LNCAP (cell line): ENCODE data around the gene ATP5IF1.

Experiments used
- CTCF ChIP-seq: fragments of 450-650 bp; IDR thresholded peaks from 2 replicates; pipeline ENCODE4 v1.5.1; 2017; ENCODE audit warnings: mild to moderate bottlenecking

ATP5IF1 gene

GRCh38 chr1:28249013-28249865, 13.3 kb downstream of the ATP5IF1 start:
- no peak for TF ChIP-seq CTCF

GRCh38 chr1:28249866-28250295, 14.0 kb downstream of the ATP5IF1 start:
- TF ChIP-seq CTCF = no peak

- TF ChIP-seq CTCF = no peak
Measured at GRCh38 chr1:28256197-28256827, 20.4 kb downstream of the ATP5IF1 start.

- no peak for TF ChIP-seq CTCF
Measured at GRCh38 chr1:28257736-28258135, 21.8 kb downstream of the ATP5IF1 start.

GRCh38 chr1:28258628-28259251, 22.8 kb downstream of the ATP5IF1 start:
- TF ChIP-seq CTCF = no peak

- no peak for TF ChIP-seq CTCF
Measured at GRCh38 chr1:28259252-28259933, 23.5 kb downstream of the ATP5IF1 start, which contains the start of gene SESN2. TSS of gene SESN2 (plus strand) at chr1:28259518. CDS start at chr1:28259848, 330 bp downstream.
